Mesenteric fat pad (tissue), 1 donor: ENCODE data around the gene TRNP1. TPM values are rescaled to one million over a fixed set of nuclear protein-coding genes. Genes with fewer than 3 reads are reported as not detected.
"Not testable (repeated sequence)": the region's sequence is repeated elsewhere in the genome, so short reads cannot be mapped to it uniquely, and the experiment has no call there.

Source experiments
- DNase-seq: peaks from one replicate; pipeline ENCODE4 v3.0.0-alpha.2; 2020; ENCODE audit warnings: low spot score
- long read RNA-seq: library from polyadenylated mRNA; unstranded; transcript quantifications from one replicate; pipeline ENCODE4 v2.0.0, GENCODE V29; 2020
- total RNA-seq: library from RNA; stranded (reverse); fragmentation: NEBNext Ultra II Directional; extraction: Animal tissue kit (Norgen Biotek cat#: 25700); gene quantifications from one replicate; pipeline ENCODE4 v1.2.1, GENCODE V29; 2021
- donor health status: DM: yes; HTN: yes; CAD: no.

TRNP1 gene, protein sequence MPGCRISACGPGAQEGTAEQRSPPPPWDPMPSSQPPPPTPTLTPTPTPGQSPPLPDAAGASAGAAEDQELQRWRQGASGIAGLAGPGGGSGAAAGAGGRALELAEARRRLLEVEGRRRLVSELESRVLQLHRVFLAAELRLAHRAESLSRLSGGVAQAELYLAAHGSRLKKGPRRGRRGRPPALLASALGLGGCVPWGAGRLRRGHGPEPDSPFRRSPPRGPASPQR
- total RNA-seq = 1.7 TPM
- long read RNA-seq, partial matches to known transcripts = 0 of 1 reads
- long read RNA-seq, other reads (novel, unspliced or antisense) = 0 of 1 reads

- no peak for DNase-seq
These were observed at the start of gene TRNP1 for GRCh38 chr1:26993237-26994019. Gene TRNP1, plus strand, starts transcription at chr1:26993692. Its CDS starts 95 bp downstream, at chr1:26993787.

DNA sequence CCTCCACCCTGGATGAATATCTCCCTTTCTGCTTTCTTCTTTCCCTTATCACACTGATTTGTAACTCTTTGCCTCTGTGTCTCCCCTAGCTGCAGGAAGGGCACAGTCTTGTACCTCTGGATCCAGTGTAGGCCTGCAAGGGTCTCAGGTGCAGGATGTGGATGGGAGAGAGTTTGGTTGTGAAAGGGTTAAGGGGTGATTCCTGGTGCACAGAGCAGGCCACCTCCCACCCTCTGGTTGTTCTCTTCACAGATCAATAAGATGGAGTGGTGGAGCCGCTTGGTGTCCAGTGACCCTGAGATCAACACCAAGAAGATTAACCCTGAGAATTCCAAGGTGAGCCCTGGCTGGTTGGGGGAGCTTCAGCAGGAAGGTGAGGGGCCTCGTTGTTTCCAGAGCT, 48.4 kb upstream of the TRNP1 start:
- no peak for DNase-seq

DNA sequence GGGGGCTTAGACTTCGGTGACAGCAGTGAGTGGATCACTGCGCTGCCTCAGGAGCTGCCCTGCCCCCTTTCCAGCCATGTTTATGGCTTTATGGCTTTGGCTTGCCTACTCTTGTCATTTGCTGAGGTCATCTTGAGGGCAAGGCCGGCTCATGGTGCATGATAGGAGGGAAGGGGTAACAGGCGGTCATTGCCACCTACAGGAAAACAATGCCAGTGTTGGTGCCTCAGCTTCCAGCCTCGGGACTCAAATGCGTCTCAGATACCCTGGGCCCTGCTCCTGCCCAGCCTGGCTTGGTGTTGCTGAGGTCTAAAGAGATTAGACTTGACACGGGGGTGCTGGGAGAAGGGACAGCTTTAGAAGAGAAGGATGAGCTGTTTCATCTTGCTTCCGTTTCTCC, 47.8 kb upstream of the TRNP1 start:
- DNase-seq = no peak

DNA sequence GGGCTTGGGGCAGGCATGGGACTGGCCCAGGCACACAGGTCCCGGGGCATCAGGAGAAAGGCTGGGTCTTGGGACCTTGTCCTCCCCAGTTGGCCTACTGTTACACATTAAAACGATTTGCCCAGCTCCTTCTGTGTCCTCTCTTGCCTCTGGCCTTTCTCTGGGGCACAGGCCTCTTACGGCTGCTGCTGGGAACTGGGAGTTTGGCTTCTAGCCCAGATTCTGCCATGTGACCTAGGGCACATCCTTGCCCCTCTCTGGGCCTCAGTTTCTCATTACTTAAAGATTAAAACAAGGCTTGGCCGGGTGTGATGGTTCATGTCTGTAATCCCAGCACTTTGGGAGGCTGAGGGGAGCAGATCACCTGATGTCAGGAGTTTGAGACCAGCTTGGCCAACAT, 47.2 kb upstream of the TRNP1 start:
- no peak for DNase-seq

DNA sequence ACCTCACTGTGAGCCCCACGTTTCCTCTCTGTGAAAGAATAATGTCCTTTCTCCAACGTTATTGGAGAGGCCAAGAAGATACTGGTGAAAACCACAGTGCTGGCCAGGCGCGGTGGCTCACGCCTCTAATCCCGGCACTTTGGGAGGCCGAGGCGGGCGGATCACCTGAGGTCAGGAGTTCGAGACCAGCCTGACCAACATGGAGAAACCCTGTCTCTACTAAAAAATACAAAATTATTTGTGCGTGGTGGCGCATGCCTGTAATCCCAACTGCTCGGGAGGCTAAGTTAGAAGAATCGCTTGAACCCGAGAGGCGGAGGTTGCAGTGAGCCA, 44.8 kb upstream of the TRNP1 start:
- not testable (repeated sequence) for DNase-seq

DNA sequence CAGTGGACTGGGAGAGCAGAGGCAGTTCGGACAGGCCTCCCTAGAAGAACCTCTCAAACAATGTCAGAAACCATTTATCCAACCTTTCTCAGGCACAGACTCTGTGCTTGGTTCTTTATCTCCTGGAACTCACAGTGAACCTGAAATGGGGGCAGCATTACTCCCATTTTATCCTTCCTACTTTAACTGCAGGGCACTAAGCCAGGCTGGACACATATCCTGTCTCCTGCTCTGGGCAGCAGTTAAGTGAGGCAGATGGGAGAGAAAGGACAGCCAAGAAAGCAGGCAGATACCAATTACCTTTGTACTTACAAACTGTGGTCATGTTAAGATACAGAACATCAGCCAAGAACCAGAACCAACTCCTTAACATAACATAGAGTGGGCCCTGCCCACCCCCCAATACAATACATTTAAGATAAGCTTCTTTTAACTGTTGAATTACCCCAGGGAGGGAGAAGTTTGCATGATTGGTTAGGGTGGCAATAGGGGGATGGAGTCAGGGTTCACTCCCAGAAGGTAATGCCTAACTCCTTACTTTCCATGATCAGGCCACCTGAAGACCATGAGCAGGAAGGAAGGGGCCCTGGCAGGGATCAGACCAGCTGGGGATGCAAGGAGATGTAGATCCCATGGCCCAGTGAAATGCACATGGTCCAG, 44.1 kb upstream of the TRNP1 start:
- no peak for DNase-seq

DNA sequence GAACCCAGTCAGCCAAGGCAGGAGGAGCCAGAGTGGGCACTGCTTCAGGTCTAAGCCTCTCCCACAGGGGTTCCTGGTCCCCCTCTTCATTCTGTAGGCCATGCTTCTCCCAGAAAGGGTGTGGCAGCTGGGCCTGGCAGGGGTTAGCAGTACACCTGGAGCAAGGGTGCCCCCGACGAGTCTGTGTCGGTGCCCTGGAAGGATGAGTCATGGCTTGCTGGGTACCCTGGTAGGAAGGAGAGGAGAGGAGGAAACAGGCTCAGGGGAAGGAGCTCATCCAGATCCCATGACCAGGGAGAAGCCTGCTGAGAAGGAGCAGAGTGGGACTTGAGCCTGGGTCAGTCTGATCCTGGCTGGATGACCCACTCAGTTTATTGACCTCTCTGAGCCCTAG, 43.6 kb upstream of the TRNP1 start:
- DNase-seq = no peak

DNA sequence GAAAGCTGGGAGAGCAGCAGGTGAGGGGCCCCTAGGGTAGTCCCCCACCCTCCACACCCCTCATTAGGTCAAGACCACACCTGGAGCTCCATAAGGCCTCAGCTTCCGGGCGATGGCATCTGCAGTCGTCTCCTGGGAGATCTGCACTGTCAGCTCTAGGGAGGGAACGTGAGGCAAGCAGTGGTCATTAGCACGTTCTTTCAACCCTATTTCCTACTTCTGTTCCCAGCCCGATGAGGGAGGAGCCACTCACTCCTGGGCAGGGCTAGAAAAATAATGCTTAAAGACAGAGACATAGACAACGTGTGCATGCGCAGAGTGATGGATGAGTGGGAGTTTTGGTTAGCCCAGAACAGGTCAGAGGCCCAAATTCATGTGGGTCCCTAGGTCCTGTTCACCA, 42.9 kb upstream of the TRNP1 start:
- no peak for DNase-seq

- DNase-seq = no peak
These were observed 42.3 kb upstream of the TRNP1 start for GRCh38 chr1:26951216-26951615.

- no peak for DNase-seq
These were observed 41.5 kb upstream of the TRNP1 start for GRCh38 chr1:26951821-26952497.

DNA sequence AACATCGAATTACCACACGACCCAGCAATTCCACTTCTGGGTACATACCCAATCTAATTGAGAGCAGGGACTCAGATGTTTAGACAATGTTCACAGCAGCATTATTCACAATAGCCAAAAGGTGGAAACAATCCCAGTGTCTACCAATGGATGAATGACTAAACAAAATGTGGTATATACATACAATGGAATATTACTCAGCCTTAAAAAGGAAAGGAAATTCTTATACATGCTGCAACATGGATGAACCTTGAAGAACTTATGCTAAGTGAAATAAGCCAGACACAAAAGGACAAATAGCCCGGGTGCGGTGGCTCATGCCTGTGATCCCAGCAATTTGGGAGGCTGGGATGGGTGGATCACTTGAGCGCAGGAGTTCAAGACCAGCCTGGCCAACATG, 40.1 kb upstream of the TRNP1 start:
- DNase-seq = no peak

DNA sequence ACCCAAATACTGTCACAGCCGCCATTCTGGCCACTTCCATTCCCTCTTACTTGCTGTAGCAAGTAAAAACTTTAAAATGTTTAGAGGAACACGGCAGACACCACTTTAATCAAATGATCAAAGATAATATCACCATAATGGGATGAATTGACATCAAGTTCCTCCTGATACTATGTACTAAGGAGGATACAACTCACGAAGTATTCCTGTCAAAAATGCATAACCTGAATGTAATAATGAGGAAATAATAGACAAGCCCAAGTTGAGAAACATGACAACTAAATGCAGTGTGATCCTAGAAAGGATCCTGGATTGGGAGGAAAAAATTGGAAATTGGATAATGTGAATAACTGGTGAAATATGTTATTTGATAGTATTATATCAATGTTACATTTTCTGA, 37.2 kb upstream of the TRNP1 start:
- DNase-seq = no peak

DNA sequence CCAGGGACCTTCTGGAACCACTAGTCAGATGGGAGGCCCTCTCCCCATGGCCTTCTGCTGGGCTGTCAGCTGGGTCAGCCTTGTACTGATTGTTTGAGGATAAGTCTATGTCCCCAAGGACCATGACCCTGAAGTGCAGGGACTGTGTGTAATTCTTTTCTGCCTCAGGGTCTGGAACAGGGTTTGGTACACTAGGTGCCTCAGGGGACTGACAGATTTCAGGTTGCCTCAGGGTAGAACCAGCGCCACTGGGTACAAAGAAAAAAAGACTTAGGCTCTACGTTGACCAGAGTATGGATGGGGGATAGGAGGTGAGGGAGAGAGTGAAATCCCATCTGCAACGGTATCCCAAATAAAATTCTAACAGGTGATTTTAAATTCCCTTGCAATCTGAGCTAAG, 36.2 kb upstream of the TRNP1 start:
- no peak for DNase-seq

DNA sequence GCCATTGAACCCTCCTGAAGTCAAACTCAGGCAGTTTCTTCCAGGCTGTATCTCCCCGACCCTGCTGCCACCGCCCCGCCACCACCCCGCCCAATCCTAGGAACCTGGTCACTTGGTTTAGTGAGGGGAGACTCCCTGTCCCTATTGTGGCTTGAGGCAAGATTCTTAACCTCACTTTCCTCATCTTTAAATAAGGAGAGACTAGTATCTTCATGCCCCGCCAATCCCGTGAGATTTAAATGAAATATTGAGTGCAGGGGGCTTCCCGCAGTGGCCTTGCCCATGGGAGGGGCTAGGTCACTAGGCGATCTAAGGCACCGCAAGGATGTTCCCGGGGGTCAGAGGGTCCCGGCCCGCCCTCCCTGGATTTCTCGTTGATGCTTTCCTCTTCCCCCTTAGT, 34.2 kb upstream of the TRNP1 start:
- no peak for DNase-seq

- DNase-seq = no peak
These were observed 33.5 kb upstream of the TRNP1 start, which contains the start of gene KDF1 for GRCh38 chr1:26959722-26960624. Gene KDF1, minus strand, starts transcription at chr1:26960468. Its CDS starts 8,088 bp downstream, at chr1:26952380.

GRCh38 chr1:26960625-26960966, 32.9 kb upstream of the TRNP1 start:
- DNase-seq = no peak

- no peak for DNase-seq
These were observed 31.7 kb upstream of the TRNP1 start for GRCh38 chr1:26961826-26962225.

DNA sequence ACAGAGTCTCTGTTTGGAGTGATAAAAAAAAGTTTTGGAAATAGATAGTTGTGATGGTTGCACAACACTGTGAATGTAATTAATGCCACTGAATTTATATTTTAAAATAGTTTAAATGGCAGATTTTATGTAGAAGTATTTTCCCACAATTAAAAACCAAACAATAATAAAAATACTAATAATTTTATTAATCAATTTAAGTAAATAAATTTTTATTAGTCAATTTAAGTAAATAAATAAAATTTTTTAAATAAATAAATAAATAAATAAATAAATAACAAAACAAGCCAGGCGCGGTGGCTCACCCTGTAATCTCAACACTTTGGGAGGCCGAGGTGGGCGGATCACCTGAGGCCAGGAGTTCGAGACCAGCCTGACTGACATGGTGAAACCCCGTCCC, 28.3 kb upstream of the TRNP1 start:
- no peak for DNase-seq

GRCh38 chr1:26965628-26966027, 27.9 kb upstream of the TRNP1 start:
- no peak for DNase-seq

- DNase-seq = no peak
These were observed 22.7 kb upstream of the TRNP1 start for GRCh38 chr1:26970810-26971209.

- no peak for DNase-seq
These were observed 21.9 kb upstream of the TRNP1 start for GRCh38 chr1:26971590-26971989.
